H9 (cell line): Measurements from ENCODE around the gene ACTL7B. TPM values are rescaled to one million over a fixed set of nuclear protein-coding genes. Genes with fewer than 3 reads are reported as not detected.

Source experiments
- DNase-seq: peaks from one replicate; pipeline ENCODE4 v3.0.0-alpha.2; 2017
- H2AFZ ChIP-seq: one replicate; pipeline ENCODE4 v1.6.1; 2013; ENCODE audit warnings: mild to moderate bottlenecking, low read length, control low read depth, moderate library complexity
- H2AK5ac ChIP-seq: 2 replicates; pipeline ENCODE4 v1.6.1; 2013; ENCODE audit warnings: low read length, control low read depth, mixed read lengths; ENCODE audit not compliant: insufficient read length
- H2BK120ac ChIP-seq: one replicate; pipeline ENCODE4 v1.6.1; 2013; ENCODE audit warnings: low read depth, mild to moderate bottlenecking, low read length, control low read depth, inconsistent platforms; ENCODE audit not compliant: poor library complexity, severe bottlenecking
- H2BK12ac ChIP-seq: 2 replicates; pipeline ENCODE4 v1.6.1; 2013; ENCODE audit warnings: low read length, control low read depth, mixed read lengths, low read depth; ENCODE audit not compliant: insufficient read length
- H2BK15ac ChIP-seq: 2 replicates; pipeline ENCODE4 v1.6.1; 2013; ENCODE audit warnings: low read depth, low read length, control low read depth
- H2BK20ac ChIP-seq: one replicate; pipeline ENCODE4 v1.6.1; 2013; ENCODE audit warnings: low read depth, mild to moderate bottlenecking, low read length, control low read depth, inconsistent platforms; ENCODE audit not compliant: poor library complexity, severe bottlenecking
- H2BK5ac ChIP-seq: 2 replicates; pipeline ENCODE4 v1.6.1; 2013; ENCODE audit warnings: low read length, control low read depth, mixed read lengths; ENCODE audit not compliant: insufficient read length
- H3K14ac ChIP-seq: 2 replicates; pipeline ENCODE4 v1.6.1; 2013; ENCODE audit warnings: low read length, control low read depth; ENCODE audit not compliant: insufficient read depth
- H3K18ac ChIP-seq: 2 replicates; pipeline ENCODE4 v1.6.1; 2013; ENCODE audit warnings: low read depth, mild to moderate bottlenecking, mixed read lengths, low read length, control low read depth; ENCODE audit not compliant: insufficient read length
- H3K23ac ChIP-seq: 2 replicates; pipeline ENCODE4 v1.6.1; 2013; ENCODE audit warnings: low read length, control low read depth, mixed read lengths, low read depth; ENCODE audit not compliant: insufficient read length
- H3K23me2 ChIP-seq: 2 replicates; pipeline ENCODE4 v1.6.1; 2013; ENCODE audit warnings: low read depth, mild to moderate bottlenecking, mixed read lengths, low read length, control low read depth; ENCODE audit not compliant: insufficient read length, poor library complexity, severe bottlenecking
- H3K27ac ChIP-seq: 2 replicates; pipeline ENCODE4 v1.5.1; 2013; ENCODE audit warnings: low read length, control low read depth, mixed read lengths, low read depth; ENCODE audit not compliant: insufficient read length
- H3K27me3 ChIP-seq: 2 replicates; pipeline ENCODE4 v1.6.1; 2013; ENCODE audit warnings: low read length, control low read depth, inconsistent platforms; ENCODE audit not compliant: insufficient read depth
- H3K4ac ChIP-seq: 2 replicates; pipeline ENCODE4 v1.6.1; 2013; ENCODE audit warnings: low read depth, mild to moderate bottlenecking, control low read depth, inconsistent platforms, low read length, moderate library complexity
- H3K4me1 ChIP-seq: 2 replicates; pipeline ENCODE4 v1.6.1; 2013; ENCODE audit warnings: low read length, control low read depth, inconsistent platforms; ENCODE audit not compliant: insufficient read depth
- H3K4me2 ChIP-seq: 2 replicates; pipeline ENCODE4 v1.6.1; 2013; ENCODE audit warnings: low read length, control low read depth, mixed read lengths; ENCODE audit not compliant: insufficient read length, insufficient read depth
- H3K56ac ChIP-seq: 2 replicates; pipeline ENCODE4 v1.6.1; 2013; ENCODE audit warnings: low read depth, mild to moderate bottlenecking, mixed read lengths, low read length, control low read depth; ENCODE audit not compliant: insufficient read length
- H3K79me1 ChIP-seq: 2 replicates; pipeline ENCODE4 v1.6.1; 2013; ENCODE audit warnings: low read depth, mild to moderate bottlenecking, moderate library complexity, low read length, control low read depth, inconsistent platforms; ENCODE audit not compliant: insufficient read depth, poor library complexity, severe bottlenecking
- H3K79me2 ChIP-seq: 2 replicates; pipeline ENCODE4 v1.6.1; 2013; ENCODE audit warnings: low read length, control low read depth, inconsistent platforms; ENCODE audit not compliant: insufficient read depth
- H3K9ac ChIP-seq: 2 replicates; pipeline ENCODE4 v1.6.1; 2013; ENCODE audit warnings: low read length, control low read depth, mixed read lengths; ENCODE audit not compliant: insufficient read length; ENCODE audit errors: extremely low read depth
- H3K9me3 ChIP-seq: one replicate; pipeline ENCODE4 v1.6.1; 2013; ENCODE audit warnings: low read depth, low read length, inconsistent platforms; ENCODE audit not compliant: control insufficient read depth
- H3T11ph ChIP-seq: one replicate; pipeline ENCODE4 v1.6.1; 2013; ENCODE audit warnings: mild to moderate bottlenecking, low read length, control low read depth, inconsistent platforms
- H4K20me1 ChIP-seq: one replicate; pipeline ENCODE4 v1.6.1; 2013; ENCODE audit not compliant: control insufficient read depth, insufficient read length, insufficient read depth
- H4K5ac ChIP-seq: 2 replicates; pipeline ENCODE4 v1.6.1; 2013; ENCODE audit warnings: low read depth, mild to moderate bottlenecking, mixed read lengths, low read length, control low read depth; ENCODE audit not compliant: insufficient read length
- H4K8ac ChIP-seq: replicated peaks from 2 replicates; pipeline ENCODE4 v1.6.1; 2013; ENCODE audit warnings: low read length, control low read depth, mixed read lengths, low read depth; ENCODE audit not compliant: insufficient read length
- H4K91ac ChIP-seq: 2 replicates; pipeline ENCODE4 v1.6.1; 2013; ENCODE audit warnings: low read depth, mild to moderate bottlenecking, moderate library complexity, mixed read lengths, low read length, control low read depth; ENCODE audit not compliant: insufficient read length
- H3K27ac Mint-ChIP-seq, 3 experiments: 2 replicates in 2 of 3; 3 replicates in 1 of 3; pipeline ENCODE4 v1.8.0; 2020 to 2021; ENCODE audit warnings: mixed read lengths in 3 of 3, mild to moderate bottlenecking in 1 of 3, moderate library complexity in 1 of 3
- H3K27me3 Mint-ChIP-seq: 2 replicates; pipeline ENCODE4 v1.8.0; 2021; ENCODE audit warnings: low read depth, mild to moderate bottlenecking, moderate library complexity, mixed read lengths
- H3K36me3 Mint-ChIP-seq, 3 experiments: 2 replicates in 2 of 3; 3 replicates in 1 of 3; pipeline ENCODE4 v1.8.0; 2020 to 2021; ENCODE audit warnings: low read depth in 3 of 3, mixed read lengths in 3 of 3; ENCODE audit not compliant: insufficient read depth in 1 of 3
- H3K4me1 Mint-ChIP-seq, 2 experiments: 2 replicates each; pipeline ENCODE4 v1.8.0; 2020; ENCODE audit warnings: mixed read lengths in 2 of 2
- H3K4me3 Mint-ChIP-seq, 2 experiments: 2 replicates in 1 of 2; 3 replicates in 1 of 2; pipeline ENCODE4 v1.8.0; 2020 to 2021; ENCODE audit warnings: mild to moderate bottlenecking in 2 of 2, mixed read lengths in 2 of 2, moderate library complexity in 1 of 2
- H3K9me3 Mint-ChIP-seq, 2 experiments: 2 replicates in 1 of 2; 3 replicates in 1 of 2; pipeline ENCODE4 v1.8.0; 2020; ENCODE audit warnings: mild to moderate bottlenecking in 2 of 2, mixed read lengths in 2 of 2, moderate library complexity in 1 of 2
- CTCF ChIP-seq: fragments of 200-600 bp; sonication (generic); conservative IDR thresholded peaks from 3 replicates; pipeline ENCODE4 v1.8.0; 2021; ENCODE audit warnings: antibody characterized with exemption, mild to moderate bottlenecking
- WGBS: extraction: QIAGEN DNeasy Blood & Tissue Kit; methylation state at CpG from one replicate; pipeline ENCODE4 v1.1.7; 2013; ENCODE audit warnings: missing lambda C conversion rate, low lambda C conversion rate, mixed read lengths; ENCODE audit not compliant: insufficient read length; ENCODE audit errors: extremely low coverage; 5-methylcytosine and 5-hydroxymethylcytosine counted together
- total RNA-seq: library from RNA; stranded (reverse); gene quantifications from 2 replicates; pipeline ENCODE4 v1.2.1, GENCODE V29; 2021

Gene ACTL7B
- total RNA-seq, 1 experiment from 2014 or later: 0.09 TPM

GRCh38 chr9:108861464-108861863 is 5.7 kb upstream of the ACTL7B start:
- Histone ChIP-seq H4K8ac (no peak overlapping the region), H3K9me3 (no peaks in the 10 kb centered on the region), H3K4me2 (no peak overlapping the region), H3K23me2 (no peaks in the 10 kb centered on the region), H3K79me2 (no peaks in the 10 kb centered on the region), H2BK20ac (no peak overlapping the region), H3K56ac (no peak overlapping the region), H3K9ac (no peak overlapping the region), H3K4ac (no peak overlapping the region), H3K14ac (no peak overlapping the region), H2BK15ac (no peak overlapping the region), H3K27me3 (no peaks in the 10 kb centered on the region), H3K27ac (no peak overlapping the region), H3K18ac (no peak overlapping the region), H2BK120ac (no peak overlapping the region), H2BK12ac (no peak overlapping the region), H4K20me1 (no peaks in the 10 kb centered on the region), H3K79me1 (no peaks in the 10 kb centered on the region), H3T11ph (no peak overlapping the region), H3K4me1 (no peaks in the 10 kb centered on the region), H2AK5ac (no peak overlapping the region), H3K23ac (no peak overlapping the region), H4K5ac (no peak overlapping the region), H2BK5ac (no peak overlapping the region), H2AFZ (no peak overlapping the region), H4K91ac (no peak overlapping the region)
- Mint-ChIP-seq H3K36me3 (peaks cover 0 to 4% (median 0%) of the 10 kb centered on the region in 3 experiments; a peak in 1 of 7 replicates), H3K27ac (no peak overlapping the region), H3K4me3 (no peak overlapping the region), H3K4me1 (no peaks in the 10 kb centered on the region), H3K9me3 (no peaks in the 10 kb centered on the region), H3K27me3 (no peaks in the 10 kb centered on the region; the same call in 1 of the 2 replicates)
- no peak for DNase-seq
- TF ChIP-seq CTCF: no peak
- no CpG with 5 or more reads among the region's 7 CpGs for WGBS
